Measurements from ENCODE around the gene THOC1.
A peak's percentile ranks its signal among the peaks of the same experiment; 100 is the strongest.
"Not testable (repeated sequence)": the region's sequence is repeated elsewhere in the genome, so short reads cannot be mapped to it uniquely, and the experiment has no call there.

THOC1 gene, protein sequence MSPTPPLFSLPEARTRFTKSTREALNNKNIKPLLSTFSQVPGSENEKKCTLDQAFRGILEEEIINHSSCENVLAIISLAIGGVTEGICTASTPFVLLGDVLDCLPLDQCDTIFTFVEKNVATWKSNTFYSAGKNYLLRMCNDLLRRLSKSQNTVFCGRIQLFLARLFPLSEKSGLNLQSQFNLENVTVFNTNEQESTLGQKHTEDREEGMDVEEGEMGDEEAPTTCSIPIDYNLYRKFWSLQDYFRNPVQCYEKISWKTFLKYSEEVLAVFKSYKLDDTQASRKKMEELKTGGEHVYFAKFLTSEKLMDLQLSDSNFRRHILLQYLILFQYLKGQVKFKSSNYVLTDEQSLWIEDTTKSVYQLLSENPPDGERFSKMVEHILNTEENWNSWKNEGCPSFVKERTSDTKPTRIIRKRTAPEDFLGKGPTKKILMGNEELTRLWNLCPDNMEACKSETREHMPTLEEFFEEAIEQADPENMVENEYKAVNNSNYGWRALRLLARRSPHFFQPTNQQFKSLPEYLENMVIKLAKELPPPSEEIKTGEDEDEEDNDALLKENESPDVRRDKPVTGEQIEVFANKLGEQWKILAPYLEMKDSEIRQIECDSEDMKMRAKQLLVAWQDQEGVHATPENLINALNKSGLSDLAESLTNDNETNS

DNA sequence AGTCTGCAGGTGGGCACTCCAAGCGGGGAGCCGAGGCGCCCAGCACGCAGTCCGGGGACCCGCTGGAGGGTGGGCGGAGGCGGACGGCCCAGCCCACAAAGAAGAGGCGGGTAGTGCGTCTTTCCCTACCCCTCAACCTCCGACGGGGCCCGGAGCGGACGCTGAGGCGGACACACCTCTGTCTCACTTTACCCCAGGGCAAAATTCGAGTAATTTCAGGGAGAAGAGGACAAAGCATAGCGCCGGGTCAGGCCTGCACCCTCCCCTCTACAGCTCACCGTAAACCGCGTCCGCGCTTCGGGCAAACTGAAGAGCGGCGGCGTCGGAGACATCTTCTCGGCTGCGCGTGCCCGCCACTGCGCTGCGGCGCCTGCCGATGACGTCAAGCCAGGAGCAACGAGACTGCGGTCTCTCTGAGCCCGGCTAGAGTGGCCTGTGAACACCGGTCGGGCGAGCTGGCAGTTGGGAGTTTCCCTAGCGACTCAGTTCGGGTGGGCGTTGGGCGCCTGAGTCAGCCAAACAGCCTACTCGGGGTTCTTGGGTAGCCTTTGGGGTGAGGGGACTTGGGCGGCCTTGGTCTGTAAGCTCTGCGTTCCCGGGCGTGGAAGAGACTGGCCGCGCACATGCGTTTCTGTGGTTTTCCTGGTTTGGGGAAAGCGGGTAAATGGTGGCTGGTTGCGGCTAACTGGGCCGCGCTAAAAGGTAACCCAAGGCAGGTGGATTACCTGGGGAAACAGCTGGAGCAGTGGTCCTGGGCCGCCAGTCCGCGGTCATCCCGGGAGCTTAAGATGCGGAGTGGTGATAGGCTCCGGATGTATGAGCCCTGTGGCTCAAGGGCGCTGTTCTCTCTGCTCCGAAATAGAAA lies at the start of gene THOC1:
Gene THOC1 (minus strand): TSS at position 360 of the 865 bp plus-strand sequence. CDS start 28 bp downstream, at position 332.
- DNase-seq, result peak; percentile 95

- no peak for DNase-seq
Observed at GRCh38 chr18:317618-318017, 49.8 kb upstream of the THOC1 start.

GRCh38 chr18:316393-316792 lies 48.5 kb upstream of the THOC1 start:
- DNase-seq, result no peak

- DNase-seq, result no peak
Observed at GRCh38 chr18:313931-314330, 46.1 kb upstream of the THOC1 start.

DNA sequence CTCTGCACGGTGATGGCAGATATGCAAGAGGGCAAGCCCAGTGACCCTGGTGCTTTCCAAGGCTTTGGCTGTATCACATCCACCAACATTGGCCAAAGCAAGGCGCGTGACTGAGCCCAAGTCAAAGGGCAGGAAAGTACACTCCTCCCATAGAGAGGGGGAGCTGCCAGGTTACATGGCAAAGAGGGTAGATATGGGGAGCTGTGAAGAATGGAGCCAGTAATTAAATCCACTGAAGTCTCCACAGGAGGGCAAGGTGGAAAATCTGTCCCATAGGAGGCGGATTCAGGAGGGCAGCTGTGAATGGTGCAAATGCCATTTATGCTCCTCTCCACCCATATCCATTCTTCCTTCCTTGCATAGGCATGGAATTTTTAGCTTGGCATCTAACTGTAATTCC lies 44.6 kb upstream of the THOC1 start:
- no peak for DNase-seq

DNA sequence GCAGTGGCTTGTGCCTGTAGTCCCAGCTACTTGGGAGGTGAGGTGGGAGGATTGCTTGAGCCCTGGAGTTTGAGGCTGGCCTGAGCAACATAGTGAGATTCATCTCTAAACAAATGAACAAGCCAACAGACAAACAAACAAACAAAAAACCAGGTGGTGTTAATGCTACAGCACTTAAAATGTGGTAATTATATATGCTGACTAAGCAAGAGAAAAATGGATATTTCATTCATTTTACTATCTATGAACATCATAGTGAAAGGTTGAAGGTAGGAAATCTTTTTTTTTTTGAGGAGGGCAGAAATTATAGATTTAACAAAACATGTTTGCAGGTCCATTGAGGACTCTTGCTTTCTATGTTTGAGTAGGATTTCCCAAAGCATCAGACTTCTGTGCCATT lies 42.2 kb upstream of the THOC1 start:
- DNase-seq, result no peak

DNA sequence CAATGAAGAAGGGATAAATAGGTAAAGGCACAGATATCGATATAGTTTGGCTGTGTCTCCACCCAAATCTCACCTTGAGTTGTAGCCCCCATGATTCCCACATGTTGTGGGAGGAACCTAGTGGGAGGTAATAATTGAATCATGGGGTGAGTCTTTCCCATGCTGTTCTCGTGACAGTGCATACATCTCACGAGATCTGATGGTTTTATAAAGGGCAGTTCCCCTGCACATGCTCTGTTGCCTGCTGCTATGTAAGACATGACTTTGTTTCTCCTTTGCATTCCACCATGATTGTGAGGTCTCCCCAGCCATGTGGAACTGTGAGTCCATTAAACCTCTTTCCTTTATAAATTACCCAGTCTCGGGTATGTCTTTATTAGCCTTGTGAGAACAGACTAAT lies 40.2 kb upstream of the THOC1 start:
- DNase-seq, result not testable (repeated sequence)

DNA sequence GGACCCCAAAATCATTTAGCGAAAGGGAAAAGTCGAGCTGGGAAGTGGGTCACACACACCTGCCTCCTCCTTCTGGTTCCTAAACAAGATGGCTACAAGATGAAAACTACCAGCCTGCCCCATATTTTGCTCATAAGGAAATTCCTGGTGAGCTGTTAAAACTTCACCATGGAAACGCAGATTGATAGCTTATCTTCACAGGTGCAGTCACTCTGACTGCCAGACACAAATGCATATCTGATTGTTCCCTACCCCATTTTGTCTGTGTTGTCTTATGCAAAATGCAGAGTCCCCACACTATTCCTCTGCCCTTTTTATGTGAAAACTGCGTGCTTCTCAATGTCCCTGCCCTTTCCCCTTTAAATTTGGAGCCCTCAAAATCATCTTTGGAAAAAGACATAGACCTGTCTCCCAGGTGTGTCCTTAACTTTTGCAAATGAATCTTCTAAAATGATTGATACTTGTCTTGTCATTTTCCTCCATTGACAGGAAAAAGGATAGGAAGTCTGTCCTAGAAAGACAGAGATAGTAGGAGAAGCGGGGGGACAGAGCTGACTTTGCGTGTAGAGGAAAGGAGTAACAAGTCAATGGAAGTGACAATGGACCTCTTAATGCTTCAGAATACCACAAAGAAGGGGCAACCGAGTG lies 38.9 kb upstream of the THOC1 start:
- no peak for DNase-seq

DNA sequence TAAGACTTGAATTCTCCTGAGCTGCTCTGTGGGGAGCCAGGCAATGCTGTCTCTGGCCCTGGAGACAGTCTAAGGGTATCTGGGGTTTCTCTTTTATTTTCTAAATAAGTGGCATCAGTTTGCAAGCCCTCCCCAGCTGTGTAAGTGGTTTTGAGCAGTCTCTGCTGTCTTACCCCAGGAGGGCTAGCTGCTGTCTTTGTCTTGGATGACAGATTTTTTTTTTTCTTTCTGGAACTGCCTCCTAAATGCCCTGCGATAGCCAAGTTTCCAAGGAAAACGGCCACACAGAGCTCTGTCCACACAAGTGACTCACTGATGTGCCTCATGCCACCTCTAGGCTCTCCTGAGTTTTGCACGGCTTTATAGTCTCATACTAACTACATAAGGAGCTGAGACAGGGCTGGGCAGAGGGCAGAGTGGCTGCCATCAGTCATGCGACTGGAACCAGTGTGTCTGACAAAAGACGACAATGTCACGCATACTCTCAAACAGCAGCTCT lies 37.2 kb upstream of the THOC1 start:
- DNase-seq, result no peak

DNA sequence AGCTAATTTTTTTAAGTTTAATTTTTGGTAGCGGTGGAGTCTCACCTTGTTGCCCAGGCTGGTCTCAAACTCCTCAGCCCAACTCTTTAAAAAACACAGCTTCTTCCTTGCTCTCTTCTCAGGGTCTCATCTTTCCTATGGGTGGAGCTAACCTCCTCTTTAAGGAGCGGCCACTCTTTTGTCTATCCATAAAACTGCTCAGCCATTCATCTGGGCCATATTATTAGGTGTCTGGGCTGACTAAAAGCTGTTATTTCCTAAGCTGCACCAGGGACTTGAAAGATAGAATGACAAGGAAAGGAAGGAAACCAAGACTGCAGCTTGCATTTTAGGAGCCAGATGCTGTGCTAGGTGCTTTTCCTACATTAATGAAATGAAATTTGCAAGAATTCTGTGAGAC lies 35.8 kb upstream of the THOC1 start:
- no peak for DNase-seq

GRCh38 chr18:303011-303410 lies 35.2 kb upstream of the THOC1 start:
- no peak for DNase-seq

DNA sequence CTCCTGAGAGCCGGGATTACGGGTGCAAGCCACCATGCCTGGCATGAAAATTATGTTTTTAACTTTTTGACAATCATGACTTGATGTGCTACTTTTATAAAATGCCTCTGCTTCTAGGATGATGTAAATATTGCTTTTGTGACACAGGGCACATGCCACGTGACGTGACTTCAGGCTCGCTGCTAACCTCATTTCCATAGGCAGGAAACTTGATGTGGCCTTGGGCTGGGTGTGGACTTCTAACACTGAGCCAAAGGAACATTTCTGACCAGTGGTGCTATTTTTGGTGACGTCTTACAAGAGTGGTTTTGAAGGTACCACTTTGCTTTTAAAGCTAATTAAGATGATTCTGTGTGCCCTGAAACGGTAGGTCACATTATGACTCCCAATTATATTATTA lies 34.2 kb upstream of the THOC1 start:
- DNase-seq, result no peak

DNA sequence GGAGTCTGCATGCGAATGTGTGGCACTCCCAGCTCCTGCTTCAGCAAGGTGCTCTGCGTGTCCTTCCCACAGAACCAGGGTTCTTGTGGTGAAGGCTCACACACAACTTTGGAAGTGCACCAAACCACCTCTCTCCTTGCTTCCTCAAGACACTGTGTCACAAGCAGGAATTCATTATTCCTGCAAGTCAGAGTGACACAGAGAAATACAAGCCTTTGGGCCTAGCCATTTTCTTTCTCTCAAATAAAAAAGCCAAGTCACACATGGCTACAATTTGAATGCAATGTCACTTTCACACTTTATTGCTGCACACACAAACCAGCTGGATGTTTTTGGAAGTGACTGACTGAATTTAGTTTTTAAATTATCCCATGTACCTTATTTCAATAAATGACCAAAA lies 30.1 kb upstream of the THOC1 start:
- no peak for DNase-seq

GRCh38 chr18:295756-296490 lies 28.1 kb upstream of the THOC1 start:
- DNase-seq, result no peak

- no peak for DNase-seq
Observed at GRCh38 chr18:294566-294965, 26.7 kb upstream of the THOC1 start.

GRCh38 chr18:293536-293935 lies 25.7 kb upstream of the THOC1 start:
- no peak for DNase-seq

- no peak for DNase-seq
Observed at GRCh38 chr18:292271-292670, 24.4 kb upstream of the THOC1 start.

DNA sequence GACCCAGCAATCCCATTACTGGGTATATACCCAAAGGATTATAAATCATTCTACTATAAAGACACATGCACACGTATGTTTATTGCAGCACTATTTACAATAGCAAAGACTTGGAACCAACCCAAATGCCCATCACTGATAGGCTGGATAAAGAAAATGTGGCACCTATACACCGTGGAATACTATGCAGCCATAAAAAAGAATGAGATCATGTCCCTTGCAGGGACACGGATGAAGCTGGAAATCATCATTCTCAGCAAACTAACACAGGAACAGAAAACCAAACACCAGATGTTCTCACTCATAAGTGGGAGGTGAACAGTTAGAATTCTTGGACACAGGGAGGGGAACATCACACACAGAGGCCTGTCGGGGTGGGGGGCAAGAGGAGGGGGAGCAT lies 22.1 kb upstream of the THOC1 start:
- not testable (repeated sequence) for DNase-seq

- DNase-seq, result no peak
Observed at GRCh38 chr18:289026-289425, 21.2 kb upstream of the THOC1 start.

DNA sequence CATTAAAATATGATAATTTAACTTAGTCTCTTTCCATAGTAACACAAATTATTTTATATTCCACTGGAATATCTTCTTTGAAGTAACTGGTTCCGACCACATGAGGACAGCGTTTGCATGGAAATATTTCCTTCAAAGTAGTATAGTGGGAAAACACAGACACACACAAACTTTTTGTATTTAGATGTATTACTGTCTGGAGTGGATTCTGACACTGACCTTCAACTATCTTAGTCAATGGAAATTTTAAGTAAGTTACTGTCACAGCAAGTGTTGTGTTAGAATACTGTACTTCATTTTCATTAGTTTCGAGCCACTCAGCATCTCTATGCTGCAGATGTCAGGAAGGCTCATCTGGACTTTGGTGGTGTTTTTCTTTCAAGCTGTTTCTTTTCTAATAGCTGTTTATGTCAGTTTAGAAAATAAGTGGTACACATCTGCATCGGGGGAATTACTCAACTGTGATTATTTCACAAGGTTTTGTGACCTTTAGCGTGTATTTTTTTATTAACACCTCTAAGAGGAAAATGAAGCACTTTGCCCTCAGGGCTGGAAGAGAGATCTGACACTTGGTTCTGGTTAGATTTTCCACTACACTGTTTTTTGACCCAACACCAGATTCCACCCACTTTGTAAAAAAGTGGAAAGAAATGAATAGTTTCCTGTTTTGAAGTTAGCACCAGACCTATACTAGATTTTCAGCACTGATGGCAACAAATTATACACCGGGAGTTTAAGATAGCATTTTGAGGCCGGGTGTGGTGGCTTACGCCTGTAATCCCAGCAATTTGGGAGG lies 18.9 kb upstream of the THOC1 start:
- no peak for DNase-seq

DNA sequence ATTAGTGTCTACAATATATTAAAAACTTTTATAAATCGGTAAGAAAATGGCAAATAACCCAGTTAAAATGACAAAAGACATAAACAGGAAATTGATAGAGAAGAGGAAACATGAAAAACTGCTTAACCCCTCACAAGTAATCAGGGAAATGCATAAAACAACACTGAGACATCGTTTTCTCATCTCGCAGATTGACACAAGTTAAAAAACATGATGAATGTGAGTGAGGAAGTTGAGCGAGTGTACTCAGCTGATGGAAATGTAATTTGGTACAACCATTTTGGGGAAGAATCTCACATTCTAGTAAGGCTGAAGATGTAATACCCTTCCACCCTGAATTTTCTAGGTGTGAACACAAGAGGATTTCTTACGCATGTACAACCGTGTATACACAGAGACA lies 18.0 kb upstream of the THOC1 start:
- DNase-seq, result no peak
